ENCODE measurements around the gene ADARB1. TPM values are rescaled to one million over a fixed set of nuclear protein-coding genes. Genes with fewer than 3 reads are reported as not detected.

Gene ADARB1
- total RNA-seq, 1 experiment from 2014 or later = 12.1 TPM

DNA sequence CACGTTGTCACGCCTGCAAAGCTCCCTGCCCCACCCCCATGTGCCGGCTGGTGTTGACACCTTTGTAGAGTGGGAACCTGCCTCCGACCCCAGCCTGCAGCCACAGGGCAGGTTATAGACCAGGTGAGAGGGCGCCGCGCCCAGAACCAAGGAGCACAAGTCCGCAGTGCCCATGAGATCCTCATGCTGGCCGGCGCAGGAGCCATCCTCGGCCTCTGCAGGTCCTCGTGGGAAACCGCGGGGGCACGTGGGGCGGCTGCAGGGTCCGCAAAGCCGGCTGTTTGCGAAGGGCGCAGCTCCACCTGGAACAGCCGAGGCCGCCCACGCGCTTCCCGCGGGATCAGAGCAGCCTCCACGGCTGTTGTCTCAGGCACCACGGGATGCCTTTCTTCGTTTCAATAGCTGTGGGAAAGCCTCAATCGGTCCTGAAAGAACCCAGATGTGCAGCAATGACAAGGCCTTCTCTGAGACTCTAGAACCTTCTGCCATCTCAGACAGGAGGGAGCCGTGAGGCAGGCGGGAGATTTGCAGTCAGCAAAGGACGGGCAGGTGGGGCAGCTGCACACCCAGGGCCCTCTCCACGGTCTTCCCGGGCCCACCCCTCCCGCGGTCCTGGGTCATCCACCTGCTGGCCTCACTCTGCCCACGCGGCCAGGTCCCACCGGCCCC, 183.4 kb downstream of the ADARB1 start:
- DNase-seq = no peak
- CTCF ChIA-PET = no interaction called here

DNA sequence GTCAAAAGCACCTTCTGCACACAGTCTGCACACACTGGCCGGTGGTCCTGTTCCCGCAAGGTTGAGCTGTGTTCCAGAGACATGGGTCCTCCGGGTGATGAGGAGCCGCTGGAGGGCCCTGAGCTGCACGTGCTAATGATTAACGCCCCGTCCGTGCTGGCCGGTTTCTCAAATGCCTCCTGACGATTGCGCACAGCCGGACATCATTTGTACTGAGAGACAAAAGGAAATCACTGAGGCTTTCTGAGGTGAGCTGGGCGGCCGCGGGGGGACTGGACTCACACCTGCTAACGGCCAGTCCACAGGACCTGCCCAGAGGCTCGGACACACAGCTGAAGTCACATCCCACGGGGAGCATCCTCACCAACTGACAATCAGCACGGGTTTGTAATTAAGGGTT, 184.1 kb downstream of the ADARB1 start:
- H3K27ac ChIP-seq = no peak overlapping the region
- ChIA-PET CTCF (no interaction called here), POLR2A (ENCODE audit: unreplicated experiment) (no interaction called here)
- H3K4me3 ChIP-seq = no peak overlapping the region
- no peaks in the 10 kb centered on the region for H3F3A ChIP-seq (ENCODE audit: insufficient read depth, low read depth)
- TF ChIP-seq CTCF (conservative IDR thresholded peaks at IDR 0.05) = no peak
- no peak overlapping the region for H2AFZ ChIP-seq
- H3K9me3 ChIP-seq (ENCODE audit: insufficient read depth, low read depth) = no peaks in the 10 kb centered on the region
- no peak for DNase-seq
- no peaks in the 10 kb centered on the region for H3K4me1 ChIP-seq (replicated peaks; ENCODE audit: insufficient read depth)
- no peak overlapping the region for H3K4me2 ChIP-seq
- H4K20me1 ChIP-seq (ENCODE audit: insufficient read depth) = no peaks in the 10 kb centered on the region
- BruUV-seq (replicated peaks) = no TSS peak
- H3K9me2 ChIP-seq (ENCODE audit: insufficient read depth) = no peaks in the 10 kb centered on the region
- H3K79me2 ChIP-seq (ENCODE audit: low read depth) = no peaks in the 10 kb centered on the region
- H3K36me3 ChIP-seq (ENCODE audit: low read depth) = no peaks in the 10 kb centered on the region
- peaks cover 4% of the 10 kb centered on the region; the same call in 1 of the 2 replicates for H3K27me3 ChIP-seq (ENCODE audit: insufficient read depth, low read depth)
- intact Hi-C loops (cut with micrococcal nuclease; ENCODE audit: unreplicated experiment) = no loop called here

More for the DNA sequence above, 183.4 kb downstream of the ADARB1 start:
- BruUV-seq (replicated peaks) = no TSS peak
- H3K9me2 ChIP-seq (ENCODE audit: insufficient read depth) = no peaks in the 10 kb centered on the region
- H2AFZ ChIP-seq = no peak overlapping the region
- H3K4me3 ChIP-seq = no peak overlapping the region
- H3F3A ChIP-seq (ENCODE audit: insufficient read depth, low read depth) = no peaks in the 10 kb centered on the region
- no peaks in the 10 kb centered on the region for H3K4me1 ChIP-seq (replicated peaks; ENCODE audit: insufficient read depth)
- no peaks in the 10 kb centered on the region for H3K36me3 ChIP-seq (ENCODE audit: low read depth)
- POLR2A ChIA-PET (ENCODE audit: unreplicated experiment) = no interaction called here
- H4K20me1 ChIP-seq (ENCODE audit: insufficient read depth) = no peaks in the 10 kb centered on the region; the same call in 1 of the 2 replicates
- H3K27ac ChIP-seq = no peak overlapping the region
- H3K9me3 ChIP-seq (ENCODE audit: insufficient read depth, low read depth) = no peaks in the 10 kb centered on the region
- H3K4me2 ChIP-seq = no peak overlapping the region
- H3K27me3 ChIP-seq (ENCODE audit: insufficient read depth, low read depth) = peaks cover 4% of the 10 kb centered on the region; the same call in 1 of the 2 replicates
- intact Hi-C loops (cut with micrococcal nuclease; ENCODE audit: unreplicated experiment) = no loop called here
- no peaks in the 10 kb centered on the region for H3K79me2 ChIP-seq (ENCODE audit: low read depth)
- no peak for TF ChIP-seq CTCF (conservative IDR thresholded peaks at IDR 0.05)
- no peak for TF ChIP-seq EZH2 (IDR thresholded peaks at IDR 0.05; ENCODE audit: low read depth)

GRCh38 chr21:45259206-45259840, 184.9 kb downstream of the ADARB1 start:
- BruUV-seq (replicated peaks) = no TSS peak
- no peaks in the 10 kb centered on the region for H3K9me2 ChIP-seq (ENCODE audit: insufficient read depth)
- H3K4me3 ChIP-seq = no peak overlapping the region
- no peaks in the 10 kb centered on the region for H3K4me1 ChIP-seq (replicated peaks; ENCODE audit: insufficient read depth)
- CTCF ChIA-PET = no interaction called here
- no peaks in the 10 kb centered on the region for H3F3A ChIP-seq (ENCODE audit: insufficient read depth, low read depth)
- no peaks in the 10 kb centered on the region for H3K9me3 ChIP-seq (ENCODE audit: insufficient read depth, low read depth)
- TF ChIP-seq EZH2 (IDR thresholded peaks at IDR 0.05; ENCODE audit: low read depth) = no peak
- H3K27ac ChIP-seq = no peak overlapping the region
- H3K36me3 ChIP-seq (ENCODE audit: low read depth) = no peaks in the 10 kb centered on the region
- POLR2A ChIA-PET (ENCODE audit: unreplicated experiment) = no interaction called here
- no peaks in the 10 kb centered on the region for H4K20me1 ChIP-seq (ENCODE audit: insufficient read depth)
- peaks cover 4% of the 10 kb centered on the region; the same call in 1 of the 2 replicates for H3K27me3 ChIP-seq (ENCODE audit: insufficient read depth, low read depth)
- H2AFZ ChIP-seq = no peak overlapping the region
- intact Hi-C loops (cut with micrococcal nuclease; ENCODE audit: unreplicated experiment) = no loop called here
- no peak overlapping the region for H3K4me2 ChIP-seq
- no peaks in the 10 kb centered on the region for H3K79me2 ChIP-seq (ENCODE audit: low read depth)
- no peak for DNase-seq
